K562 (cell line): ENCODE data around the gene LAMA5. TPM values are rescaled to one million over a fixed set of nuclear protein-coding genes. Genes with fewer than 3 reads are reported as not detected.

Experiments
- ATAC-seq: fragments of 200-7000 bp; cut with Tn5 transposase; 3 replicates; pipeline ENCODE4 v1.9.1; 2020; ENCODE audit warnings: moderate library complexity
- BruUV-seq: library from RNA; stranded (reverse); fragments of 400-500 nt; replicated peaks from 2 replicates; lab custom pipeline; 2021; lab: Mats Ljungman, UMichigan
- CTCF ChIA-PET: fragments of 300-600 bp; formaldehyde crosslinking; extraction: SDS; loops from one replicate; lab custom pipeline; 2021; ENCODE audit warnings: low intra/inter-chr PET ratio; lab: Yijun Ruan, JAX
- POLR2A ChIA-PET: fragments of 300-600, 350-650 bp; sonication (Branson Sonifier 250); formaldehyde crosslinking; extraction: SDS; loops from one replicate; lab custom pipeline; 2021; ENCODE audit warnings: antibody characterized with exemption, inconsistent platforms; lab: Yijun Ruan, JAX
- DNase-seq, 4 experiments: peaks; one replicate each; pipeline versions ENCODE4 v3.0.0 to v3.0.0-alpha.2; 2011 to 2018; ENCODE audit warnings: low spot score in 3 of 4, mixed read lengths in 3 of 4; ENCODE audit errors: extremely low read depth in 1 of 4
- FAIRE-seq: peaks from 2 replicates; lab custom pipeline; 2011; peaks lifted over from hg19 to GRCh38; lab: Jason Lieb, UNC
- H2AFZ ChIP-seq: 2 replicates; pipeline ENCODE4 v1.6.0; 2011; ENCODE audit warnings: low read depth, low read length, control low read depth, inconsistent platforms
- H3K27ac ChIP-seq: fragments of 200-600 bp; 3 replicates; pipeline ENCODE4 v1.8.0; 2011; ENCODE audit warnings: low read depth, mild to moderate bottlenecking, control low read depth, inconsistent platforms, low read length, moderate library complexity, mixed read lengths; ENCODE audit errors: extremely low read depth
- H3K27me3 ChIP-seq, 2 experiments: fragments of 300-600 bp in 1 of 2; 2 replicates in 1 of 2; 3 replicates in 1 of 2; pipeline versions ENCODE4 v1.6.0 to v1.8.0; 2011; ENCODE audit warnings: inconsistent platforms in 2 of 2, low read length in 2 of 2, mild to moderate bottlenecking in 1 of 2, mixed read lengths in 1 of 2, moderate library complexity in 1 of 2; ENCODE audit not compliant: control insufficient read depth in 2 of 2, insufficient read depth in 2 of 2
- H3K36me3 ChIP-seq: fragments of 300-600 bp; 3 replicates; pipeline ENCODE4 v1.8.0; 2011; ENCODE audit warnings: mild to moderate bottlenecking, low read length, inconsistent platforms; ENCODE audit not compliant: control insufficient read depth, insufficient read depth
- H3K4me1 ChIP-seq, 2 experiments: fragments of 200-600 bp in 1 of 2; replicated peaks in 1 of 2; 2 replicates in 1 of 2; 3 replicates in 1 of 2; pipeline versions ENCODE4 v1.5.1 to v1.8.0; 2011; ENCODE audit warnings: inconsistent platforms in 2 of 2, low read length in 2 of 2, mild to moderate bottlenecking in 1 of 2, mixed read lengths in 1 of 2, moderate library complexity in 1 of 2; ENCODE audit not compliant: control insufficient read depth in 2 of 2, insufficient read depth in 2 of 2
- H3K4me2 ChIP-seq: 2 replicates; pipeline ENCODE4 v1.6.1; 2011; ENCODE audit warnings: low read length, control low read depth, inconsistent platforms, mixed read lengths; ENCODE audit not compliant: insufficient read depth
- H3K4me3 ChIP-seq: fragments of 200-600 bp; sonication (generic), shearing (Covaris generic); 2 replicates; pipeline ENCODE4 v1.5.1; 2016; ENCODE audit warnings: control low read depth, inconsistent platforms
- H3K79me2 ChIP-seq: fragments of 200-600 bp; 3 replicates; pipeline ENCODE4 v1.8.0; 2011; ENCODE audit warnings: low read length, inconsistent platforms; ENCODE audit not compliant: control insufficient read depth, insufficient read depth
- H3K9ac ChIP-seq, 2 experiments: 2 replicates each; pipeline versions ENCODE4 v1.6.0 to v1.6.1; 2011; ENCODE audit warnings: low read depth in 2 of 2, low read length in 2 of 2, control low read depth in 1 of 2, inconsistent platforms in 1 of 2, mild to moderate bottlenecking in 1 of 2, mixed read lengths in 1 of 2; ENCODE audit not compliant: insufficient read depth in 1 of 2
- H3K9me1 ChIP-seq: one replicate; pipeline ENCODE4 v1.6.0; 2011; ENCODE audit warnings: inconsistent platforms, mild to moderate bottlenecking, low read length, moderate library complexity; ENCODE audit not compliant: control insufficient read depth, insufficient read depth
- H3K9me3 ChIP-seq: replicated peaks from 2 replicates; pipeline ENCODE4 v1.5.1; 2011; ENCODE audit warnings: low read depth, low read length, inconsistent platforms; ENCODE audit not compliant: control insufficient read depth, insufficient read depth
- H4K20me1 ChIP-seq: replicated peaks from 2 replicates; pipeline ENCODE4 v1.6.1; 2011; ENCODE audit warnings: low read length, inconsistent platforms, mixed read lengths; ENCODE audit not compliant: control insufficient read depth, insufficient read depth
- HNRNPL ChIP-seq: fragments of 200-400 bp; formaldehyde crosslinking; IDR thresholded peaks from 2 replicates; pipeline ENCODE4 v1.6.1; 2017; ENCODE audit warnings: low read depth, mild to moderate bottlenecking, low read length
- KLF16 ChIP-seq: IDR thresholded peaks from 2 replicates; pipeline ENCODE4 v1.6.1; 2016; ENCODE audit warnings: antibody characterized with exemption
- MED1 ChIP-seq: sonication (generic); formaldehyde crosslinking; IDR thresholded peaks from 2 replicates; pipeline ENCODE4 v1.8.1; 2023; ENCODE audit warnings: missing genetic modification reagents, borderline replicate concordance
- MNT ChIP-seq, 2 experiments: fragments of 450-650 bp; conservative IDR thresholded peaks; 2 replicates each; pipeline ENCODE4 v1.6.1; 2017; ENCODE audit warnings: mild to moderate bottlenecking in 2 of 2, moderate library complexity in 2 of 2
- MYNN ChIP-seq, 2 experiments: sonication (generic); formaldehyde crosslinking in 1 of 2; IDR thresholded peaks; 2 replicates each; pipeline versions ENCODE4 v1.5.0 to v1.6.1; 2016 to 2020; ENCODE audit warnings: antibody characterized with exemption in 1 of 2, missing genetic modification reagents in 1 of 2
- RBFOX2 ChIP-seq: fragments of 200-400 bp; formaldehyde crosslinking; IDR thresholded peaks from 2 replicates; pipeline ENCODE4 v1.6.1; 2017; ENCODE audit warnings: low read depth, mild to moderate bottlenecking, low read length, moderate library complexity
- RBM14 ChIP-seq: fragments of 200-400 bp; formaldehyde crosslinking; IDR thresholded peaks from 2 replicates; pipeline ENCODE4 v1.6.1; 2018; ENCODE audit warnings: low read depth, mild to moderate bottlenecking, low read length, moderate library complexity, borderline replicate concordance; ENCODE audit not compliant: insufficient read depth
- SAFB ChIP-seq: fragments of 200-400 bp; formaldehyde crosslinking; IDR thresholded peaks from 2 replicates; pipeline ENCODE4 v1.6.1; 2017; ENCODE audit warnings: low read depth, low read length, borderline replicate concordance
- TAF15 ChIP-seq: fragments of 200-400 bp; formaldehyde crosslinking; IDR thresholded peaks from 2 replicates; pipeline ENCODE4 v1.6.1; 2017; ENCODE audit warnings: mild to moderate bottlenecking, low read depth, low read length, moderate library complexity
- WGBS: fragments of 100-300 bp; shearing (Covaris generic); methylation state at CpG from one replicate; pipeline ENCODE4 v1.1.6; 2016; ENCODE audit warnings: low coverage, mixed read lengths; ENCODE audit not compliant: insufficient coverage; ENCODE audit errors: missing lambda C conversion rate; 5-methylcytosine and 5-hydroxymethylcytosine counted together
- in situ Hi-C: fragments of 300-500 bp; cut with MboI; formaldehyde crosslinking; loops from 4 replicates; pipeline ENCODE4 v1.15.0; 2018; ENCODE audit warnings: inconsistent platforms, mixed read lengths
- intact Hi-C: fragments of 100-400 bp; cut with micrococcal nuclease; formaldehyde crosslinking; loops from 2 replicates; pipeline ENCODE4 v1.14.2; 2022
- polyA plus RNA-seq, 8 experiments: library from polyadenylated mRNA; depleted of rRNA in 4 of 8; stranded (reverse) in 5 of 8; unstranded in 3 of 8; fragments of >200 nt; fragmentation: Nextera tagmentation in 2 of 8; fragmentation: Illumina TruSeq in 1 of 8; extraction: Ambion mirVana in 2 of 8; extraction: Trizol in 1 of 8; gene quantifications; 2 replicates each; pipeline versions ENCODE4 v1.2.1 to v1.2.3, GENCODE V29; 2011 to 2014; ENCODE audit warnings: inconsistent platforms in 1 of 8, missing spikeins in 1 of 8
- total RNA-seq, 7 experiments: library from RNA; depleted of rRNA in 6 of 7; stranded (reverse); fragments of >200 nt in 6 of 7; fragmentation: Illumina TruSeq in 2 of 7; extraction: Trizol in 2 of 7; gene quantifications; 2 replicates each; pipeline versions ENCODE4 v1.2.1 to v1.2.3, GENCODE V29; 2011 to 2021; ENCODE audit warnings: low replicate concordance in 1 of 7

The LAMA5 gene
- total and polyA plus RNA-seq, 9 of the 15 experiments (the other 6 are each of a cell fraction or from before 2014, with no cell fraction given) = 0.31 to 101 (median 7.8) TPM

GRCh38 chr20:62313460-62314338, 53.4 kb downstream of the LAMA5 start:
- ATAC-seq (no peak), FAIRE-seq (no peak), DNase-seq (no peak)
- TF ChIP-seq HNRNPL (peak; percentile 100), MYNN (IDR thresholded peaks at IDR 0.05) (0 out of 2 replicates have a peak, but pooled peaks have one; percentile 16), MYNN (CRISPR knock-in tag; IDR thresholded peaks at IDR 0.05) (no peak), MED1 (no peak), TAF15 (no peak), KLF16 (no peak), RBM14 (0 out of 2 replicates have a peak, but pooled peaks have one; percentile 56), MNT (conservative IDR thresholded peaks at IDR 0.05) (no peak), RBFOX2 (peak; percentile 45; the same call in 1 of the 2 replicates), SAFB (peak; percentile 64)
- CTCF ChIA-PET = no interaction called here
- Histone ChIP-seq H3K9me1 (no peaks in the 10 kb centered on the region), H3K27me3 (no peaks in the 10 kb centered on the region), H3K4me3 (no peak overlapping the region), H3K9ac (no peak overlapping the region), H3K27ac (no peak overlapping the region), H3K4me2 (no peak overlapping the region), H3K9me3 (no peaks in the 10 kb centered on the region), H4K20me1 (no peaks in the 10 kb centered on the region), H3K36me3 (peaks cover 89% of the 10 kb centered on the region), H3K4me1 (peaks cover 0 to 44% of the 10 kb centered on the region in 2 experiments; a peak in 2 of 5 replicates), H3K79me2 (no peaks in the 10 kb centered on the region), H2AFZ (no peak overlapping the region)
- BruUV-seq = no TSS peak
- WGBS = 92% methylated on average over 17 of the region's 55 CpGs
- in situ Hi-C loops = no loop called here
- intact Hi-C loops = no loop called here
- POLR2A ChIA-PET = interaction anchor here (3.1 kb wide), 1 partner anchor 8 kb away, joined by 19 read pairs; no protein-coding TSS in a partner anchor
